Upper lobe of right lung (tissue), 1 donor: ENCODE measurements around the gene EPB41L4A. TPM values are rescaled to one million over a fixed set of nuclear protein-coding genes. Genes with fewer than 3 reads are reported as not detected.
"Not testable (repeated sequence)": the region's sequence is repeated elsewhere in the genome, so short reads cannot be mapped to it uniquely, and the experiment has no call there.

Experiments used
- ATAC-seq: fragments of 200-7000 bp; cut with Tn5 transposase; one replicate; pipeline ENCODE4 v1.9.1; 2020; ENCODE audit warnings: mild to moderate bottlenecking, moderate library complexity
- DNase-seq: peaks from one replicate; pipeline ENCODE4 v3.0.0-alpha.2; 2020
- H3K27ac ChIP-seq: fragments of 200-600 bp; one replicate; pipeline ENCODE4 v1.8.0; 2022
- H3K27me3 ChIP-seq: fragments of 200-600 bp; one replicate; pipeline ENCODE4 v1.8.0; 2022; ENCODE audit warnings: mild to moderate bottlenecking
- H3K36me3 ChIP-seq: fragments of 200-600 bp; one replicate; pipeline ENCODE4 v1.8.0; 2022
- H3K4me1 ChIP-seq: fragments of 200-600 bp; one replicate; pipeline ENCODE4 v1.8.0; 2022
- H3K4me3 ChIP-seq: fragments of 200-600 bp; one replicate; pipeline ENCODE4 v1.8.0; 2022; ENCODE audit warnings: mild to moderate bottlenecking
- H3K9me3 ChIP-seq: fragments of 200-600 bp; one replicate; pipeline ENCODE4 v1.8.0; 2022
- CTCF ChIP-seq: fragments of 200-600 bp; IDR thresholded peaks from one replicate; pipeline ENCODE4 v1.8.0; 2022; ENCODE audit warnings: antibody characterized with exemption
- intact Hi-C: fragments of 100-400 bp; cut with DNase I; formaldehyde crosslinking; loops from one replicate; pipeline ENCODE4 v1.11.0; 2022
- total RNA-seq: library from RNA; stranded (reverse); fragmentation: NEBNext Ultra II Directional; extraction: Animal tissue kit (Norgen Biotek cat#: 25700); gene quantifications from one replicate; pipeline ENCODE4 v1.2.1, GENCODE V29; 2021
- donor health status: DM: no; HTN: yes; CAD: no; lungs with severe emphysema.

Gene EPB41L4A
- total RNA-seq, 1 donor from 2014 or later = 35.2 TPM

GRCh38 chr5:112210430-112211005 lies 208.6 kb downstream of the EPB41L4A start:
- H3K27ac ChIP-seq = no peak overlapping the region
- TF ChIP-seq CTCF = peak; percentile 72
- no peak overlapping the region for H3K4me3 ChIP-seq
- ATAC-seq (peak; percentile 86), DNase-seq (no peak)
- no peaks in the 10 kb centered on the region for H3K9me3 ChIP-seq
- no peaks in the 10 kb centered on the region for H3K27me3 ChIP-seq
- intact Hi-C loops = no loop called here
- H3K36me3 ChIP-seq = no peaks in the 10 kb centered on the region
- H3K4me1 ChIP-seq = no peaks in the 10 kb centered on the region

GRCh38 chr5:112208699-112209615 lies 210.1 kb downstream of the EPB41L4A start:
- peak; percentile 52 for ATAC-seq
- Histone ChIP-seq H3K27me3 (no peaks in the 10 kb centered on the region), H3K4me1 (no peaks in the 10 kb centered on the region), H3K4me3 (no peak overlapping the region), H3K27ac (no peak overlapping the region), H3K36me3 (no peaks in the 10 kb centered on the region), H3K9me3 (no peaks in the 10 kb centered on the region)
- intact Hi-C loops = loop anchor here (5.0 kb wide), 1 partner anchor 213 kb away; no protein-coding TSS in a partner anchor
- TF ChIP-seq CTCF = no peak
- no peak for DNase-seq

GRCh38 chr5:112208195-112208594 lies 210.9 kb downstream of the EPB41L4A start:
- DNase-seq, H3K9me3 ChIP-seq, ATAC-seq, H3K4me1 ChIP-seq, H3K36me3 ChIP-seq, H3K27me3 ChIP-seq, H3K27ac ChIP-seq, H3K4me3 ChIP-seq: not testable (repeated sequence)
- intact Hi-C loops = loop anchor here (5.0 kb wide), 1 partner anchor 214 kb away; no protein-coding TSS in a partner anchor

GRCh38 chr5:112205846-112206245 lies 213.2 kb downstream of the EPB41L4A start:
- TF ChIP-seq CTCF = no peak
- Histone ChIP-seq H3K4me1 (no peaks in the 10 kb centered on the region), H3K36me3 (peaks cover 5% of the 10 kb centered on the region), H3K27me3 (no peaks in the 10 kb centered on the region), H3K4me3 (no peak overlapping the region), H3K27ac (no peak overlapping the region), H3K9me3 (no peaks in the 10 kb centered on the region)
- DNase-seq (no peak), ATAC-seq (no peak)
- intact Hi-C loops = loop anchor here (5.0 kb wide), 1 partner anchor 216 kb away; no protein-coding TSS in a partner anchor

- Histone ChIP-seq H3K27ac (no peak overlapping the region), H3K36me3 (peaks cover 5% of the 10 kb centered on the region), H3K4me3 (no peak overlapping the region), H3K9me3 (no peaks in the 10 kb centered on the region), H3K27me3 (no peaks in the 10 kb centered on the region), H3K4me1 (no peaks in the 10 kb centered on the region)
- intact Hi-C loops = no loop called here
- ATAC-seq (no peak), DNase-seq (no peak)
- no peak for TF ChIP-seq CTCF
Measured at GRCh38 chr5:112203229-112203628, 215.8 kb downstream of the EPB41L4A start.

- DNase-seq (no peak), ATAC-seq (no peak)
- intact Hi-C loops = no loop called here
- Histone ChIP-seq H3K27ac (no peak overlapping the region), H3K9me3 (no peaks in the 10 kb centered on the region), H3K4me1 (no peaks in the 10 kb centered on the region), H3K27me3 (no peaks in the 10 kb centered on the region), H3K4me3 (no peak overlapping the region), H3K36me3 (peaks cover 5% of the 10 kb centered on the region)
- no peak for TF ChIP-seq CTCF
Measured at GRCh38 chr5:112202694-112203093, 216.4 kb downstream of the EPB41L4A start.
